A673 (cell line): Measurements from ENCODE around the gene CHRD.
A peak's percentile ranks its signal among the peaks of the same experiment; 100 is the strongest.

Source experiments
- EZH2 ChIP-seq: fragments of 200-600 bp; sonication (generic); IDR thresholded peaks from 2 replicates; pipeline ENCODE4 v1.6.1; 2017; ENCODE audit warnings: borderline replicate concordance, low read depth, mild to moderate bottlenecking, mixed read lengths, antibody characterized with exemption, low read length; ENCODE audit not compliant: poor library complexity, severe bottlenecking
- TF ChIP-seq, protein P1 (sequence below): fragments of 300-800, 200-600 bp; sonication (generic); conservative IDR thresholded peaks from 2 replicates; pipeline ENCODE4 v1.5.1; 2017; ENCODE audit warnings: low read depth, mild to moderate bottlenecking, antibody characterized with exemption, low read length, moderate library complexity, mixed read lengths

DNA sequence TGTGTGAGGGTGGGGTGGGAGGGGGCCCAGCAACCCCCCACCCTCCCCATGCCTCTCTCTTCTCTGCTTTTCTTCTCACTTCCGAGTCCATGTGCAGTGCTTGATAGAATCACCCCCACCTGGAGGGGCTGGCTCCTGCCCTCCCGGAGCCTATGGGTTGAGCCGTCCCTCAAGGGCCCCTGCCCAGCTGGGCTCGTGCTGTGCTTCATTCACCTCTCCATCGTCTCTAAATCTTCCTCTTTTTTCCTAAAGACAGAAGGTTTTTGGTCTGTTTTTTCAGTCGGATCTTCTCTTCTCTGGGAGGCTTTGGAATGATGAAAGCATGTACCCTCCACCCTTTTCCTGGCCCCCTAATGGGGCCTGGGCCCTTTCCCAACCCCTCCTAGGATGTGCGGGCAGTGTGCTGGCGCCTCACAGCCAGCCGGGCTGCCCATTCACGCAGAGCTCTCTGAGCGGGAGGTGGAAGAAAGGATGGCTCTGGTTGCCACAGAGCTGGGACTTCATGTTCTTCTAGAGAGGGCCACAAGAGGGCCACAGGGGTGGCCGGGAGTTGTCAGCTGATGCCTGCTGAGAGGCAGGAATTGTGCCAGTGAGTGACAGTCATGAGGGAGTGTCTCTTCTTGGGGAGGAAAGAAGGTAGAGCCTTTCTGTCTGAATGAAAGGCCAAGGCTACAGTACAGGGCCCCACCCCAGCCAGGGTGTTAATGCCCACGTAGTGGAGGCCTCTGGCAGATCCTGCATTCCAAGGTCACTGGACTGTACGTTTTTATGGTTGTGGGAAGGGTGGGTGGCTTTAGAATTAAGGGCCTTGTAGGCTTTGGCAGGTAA, 34.3 kb upstream of the CHRD start:
- TF ChIP-seq, protein P1, sequence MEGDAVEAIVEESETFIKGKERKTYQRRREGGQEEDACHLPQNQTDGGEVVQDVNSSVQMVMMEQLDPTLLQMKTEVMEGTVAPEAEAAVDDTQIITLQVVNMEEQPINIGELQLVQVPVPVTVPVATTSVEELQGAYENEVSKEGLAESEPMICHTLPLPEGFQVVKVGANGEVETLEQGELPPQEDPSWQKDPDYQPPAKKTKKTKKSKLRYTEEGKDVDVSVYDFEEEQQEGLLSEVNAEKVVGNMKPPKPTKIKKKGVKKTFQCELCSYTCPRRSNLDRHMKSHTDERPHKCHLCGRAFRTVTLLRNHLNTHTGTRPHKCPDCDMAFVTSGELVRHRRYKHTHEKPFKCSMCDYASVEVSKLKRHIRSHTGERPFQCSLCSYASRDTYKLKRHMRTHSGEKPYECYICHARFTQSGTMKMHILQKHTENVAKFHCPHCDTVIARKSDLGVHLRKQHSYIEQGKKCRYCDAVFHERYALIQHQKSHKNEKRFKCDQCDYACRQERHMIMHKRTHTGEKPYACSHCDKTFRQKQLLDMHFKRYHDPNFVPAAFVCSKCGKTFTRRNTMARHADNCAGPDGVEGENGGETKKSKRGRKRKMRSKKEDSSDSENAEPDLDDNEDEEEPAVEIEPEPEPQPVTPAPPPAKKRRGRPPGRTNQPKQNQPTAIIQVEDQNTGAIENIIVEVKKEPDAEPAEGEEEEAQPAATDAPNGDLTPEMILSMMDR: peak; percentile 61
- TF ChIP-seq EZH2: no peak
